HUES64 (cell line): Measurements from ENCODE around the gene TAF4B. TPM values are rescaled to one million over a fixed set of nuclear protein-coding genes. Genes with fewer than 3 reads are reported as not detected.
"Not testable (repeated sequence)": the region's sequence is repeated elsewhere in the genome, so short reads cannot be mapped to it uniquely, and the experiment has no call there.

Experiments used
- H3K27ac ChIP-seq: 2 replicates; pipeline ENCODE4 v1.7.0; 2013; ENCODE audit warnings: low read depth, low read length, inconsistent platforms
- H3K27me3 ChIP-seq: 2 replicates; pipeline ENCODE4 v1.6.1; 2013; ENCODE audit warnings: mild to moderate bottlenecking, low read length; ENCODE audit not compliant: insufficient read depth
- H3K36me3 ChIP-seq: 2 replicates; pipeline ENCODE4 v1.6.1; 2013; ENCODE audit warnings: mild to moderate bottlenecking, low read length; ENCODE audit not compliant: insufficient read depth
- H3K4me1 ChIP-seq: 2 replicates; pipeline ENCODE4 v1.6.1; 2013; ENCODE audit warnings: mild to moderate bottlenecking, low read length, moderate library complexity; ENCODE audit not compliant: insufficient read depth
- H3K4me3 ChIP-seq: 2 replicates; pipeline ENCODE4 v1.5.1; 2013; ENCODE audit warnings: mild to moderate bottlenecking, low read length, moderate library complexity
- H3K9ac ChIP-seq: 2 replicates; pipeline ENCODE4 v1.6.1; 2013; ENCODE audit warnings: mild to moderate bottlenecking, low read depth, low read length
- H3K9me3 ChIP-seq: 2 replicates; pipeline ENCODE4 v1.6.1; 2013; ENCODE audit warnings: low read depth, low read length; ENCODE audit not compliant: insufficient read depth
- WGBS: fragments of 150-250, 120-280 bp; methylation state at CpG from one replicate; pipeline ENCODE4 v1.1.7; 2013; ENCODE audit warnings: missing lambda C conversion rate; 5-methylcytosine and 5-hydroxymethylcytosine counted together
- polyA plus RNA-seq, 2 experiments: library from polyadenylated mRNA; stranded (reverse); fragments of 50-300 nt; gene quantifications; one replicate each; pipeline ENCODE4 v1.2.3, GENCODE V29; 2013

TAF4B gene
- polyA plus RNA-seq (2013, experiment 1 of 2): 9.0 TPM
- 8.7 TPM for polyA plus RNA-seq (2013, experiment 2 of 2)

- Histone ChIP-seq H3K36me3 (no peaks in the 10 kb centered on the region), H3K4me3 (peak within 1 kb of the TSS; percentile 81), H3K9me3 (no peaks in the 10 kb centered on the region), H3K9ac (peak within 1 kb of the TSS; percentile 85), H3K4me1 (peaks cover 22% of the 10 kb centered on the region; the same call in 1 of the 2 replicates), H3K27me3 (peaks cover 11% of the 10 kb centered on the region), H3K27ac (peak within 1 kb of the TSS; percentile 58; the same call in 1 of the 2 replicates)
- under 1% methylated on average over 101 of the region's 101 CpGs for WGBS
These were observed at the start of gene TAF4B for GRCh38 chr18:26226229-26227050. TAF4B (plus strand) TSS chr18:26226445; CDS start chr18:26226934, 489 bp downstream.

GRCh38 chr18:26181343-26181826 lies 44.9 kb upstream of the TAF4B start:
- Histone ChIP-seq H3K4me1 (no peaks in the 10 kb centered on the region), H3K36me3 (no peaks in the 10 kb centered on the region), H3K4me3 (no peak overlapping the region), H3K27ac (no peak overlapping the region), H3K9me3 (no peaks in the 10 kb centered on the region), H3K9ac (no peak overlapping the region), H3K27me3 (no peaks in the 10 kb centered on the region)
- WGBS: 97% methylated on average over 7 of the region's 7 CpGs

GRCh38 chr18:26183395-26184112 lies 42.7 kb upstream of the TAF4B start:
- Histone ChIP-seq H3K4me3 (no peak overlapping the region), H3K27ac (no peak overlapping the region), H3K4me1 (no peaks in the 10 kb centered on the region), H3K36me3 (no peaks in the 10 kb centered on the region), H3K9ac (no peak overlapping the region), H3K9me3 (no peaks in the 10 kb centered on the region), H3K27me3 (no peaks in the 10 kb centered on the region)

- H3K9ac ChIP-seq: no peak overlapping the region
- H3K4me3 ChIP-seq: no peak overlapping the region
- 75% methylated on average over 2 of the region's 2 CpGs for WGBS
- H3K9me3 ChIP-seq: no peaks in the 10 kb centered on the region
- no peaks in the 10 kb centered on the region for H3K4me1 ChIP-seq
- H3K27me3 ChIP-seq: no peaks in the 10 kb centered on the region
- H3K27ac ChIP-seq: no peak overlapping the region
- H3K36me3 ChIP-seq: no peaks in the 10 kb centered on the region
These were observed 41.0 kb upstream of the TAF4B start for GRCh38 chr18:26185267-26185666.

- 91% methylated on average over 8 of the region's 8 CpGs for WGBS
- H3K9ac ChIP-seq: no peak overlapping the region
- H3K4me3 ChIP-seq: no peak overlapping the region
- no peaks in the 10 kb centered on the region for H3K27me3 ChIP-seq
- H3K4me1 ChIP-seq: no peaks in the 10 kb centered on the region
- H3K36me3 ChIP-seq: no peaks in the 10 kb centered on the region
- no peaks in the 10 kb centered on the region for H3K9me3 ChIP-seq
- no peak overlapping the region for H3K27ac ChIP-seq
These were observed 35.7 kb upstream of the TAF4B start for GRCh38 chr18:26190506-26190905.

GRCh38 chr18:26192233-26192632 lies 34.0 kb upstream of the TAF4B start:
- no CpG with 5 or more reads among the region's 1 CpG for WGBS
- no peak overlapping the region for H3K9ac ChIP-seq
- H3K36me3 ChIP-seq: no peaks in the 10 kb centered on the region
- no peak overlapping the region for H3K4me3 ChIP-seq
- no peaks in the 10 kb centered on the region for H3K4me1 ChIP-seq
- H3K27me3 ChIP-seq: no peaks in the 10 kb centered on the region
- no peak overlapping the region for H3K27ac ChIP-seq
- no peaks in the 10 kb centered on the region for H3K9me3 ChIP-seq

- Histone ChIP-seq H3K27me3 (no peaks in the 10 kb centered on the region), H3K4me3 (no peak overlapping the region), H3K9me3 (0 out of 2 replicates have a peak, but pooled peaks cover 3% of the 10 kb centered on the region), H3K27ac (no peak overlapping the region), H3K36me3 (no peaks in the 10 kb centered on the region), H3K4me1 (no peaks in the 10 kb centered on the region), H3K9ac (no peak overlapping the region)
- WGBS: 96% methylated on average over 3 of the region's 3 CpGs
These were observed 29.6 kb upstream of the TAF4B start for GRCh38 chr18:26196605-26197004.

GRCh38 chr18:26202001-26202400 lies 24.2 kb upstream of the TAF4B start:
- not testable (repeated sequence) for H3K9ac ChIP-seq, H3K4me3 ChIP-seq, H3K9me3 ChIP-seq, H3K36me3 ChIP-seq, H3K27ac ChIP-seq, H3K4me1 ChIP-seq, H3K27me3 ChIP-seq
- 89% methylated on average over 8 of the region's 9 CpGs for WGBS

- H3K27ac ChIP-seq: no peak overlapping the region
- 100% methylated on average over 1 of the region's 1 CpG for WGBS
- H3K9me3 ChIP-seq: 0 out of 2 replicates have a peak, but pooled peaks cover 3% of the 10 kb centered on the region
- no peaks in the 10 kb centered on the region for H3K27me3 ChIP-seq
- no peaks in the 10 kb centered on the region for H3K4me1 ChIP-seq
- no peaks in the 10 kb centered on the region for H3K36me3 ChIP-seq
- H3K4me3 ChIP-seq: no peak overlapping the region
- no peak overlapping the region for H3K9ac ChIP-seq
These were observed 20.9 kb upstream of the TAF4B start for GRCh38 chr18:26205318-26205717.

- no peaks in the 10 kb centered on the region for H3K4me1 ChIP-seq
- H3K27ac ChIP-seq: no peak overlapping the region
- H3K4me3 ChIP-seq: no peak overlapping the region
- H3K27me3 ChIP-seq: no peaks in the 10 kb centered on the region
- no peaks in the 10 kb centered on the region for H3K36me3 ChIP-seq
- no peaks in the 10 kb centered on the region for H3K9me3 ChIP-seq
- no peak overlapping the region for H3K9ac ChIP-seq
- 92% methylated on average over 1 of the region's 2 CpGs for WGBS
These were observed 19.8 kb upstream of the TAF4B start for GRCh38 chr18:26206488-26206887.

GRCh38 chr18:26207937-26208336 lies 18.3 kb upstream of the TAF4B start:
- WGBS: 93% methylated on average over 3 of the region's 3 CpGs

More at GRCh38 chr18:26207937-26208336, 18.3 kb upstream of the TAF4B start:
- H3K36me3 ChIP-seq: no peaks in the 10 kb centered on the region
- no peak overlapping the region for H3K4me3 ChIP-seq
- no peak overlapping the region for H3K9ac ChIP-seq
- no peak overlapping the region for H3K27ac ChIP-seq
- no peaks in the 10 kb centered on the region for H3K9me3 ChIP-seq
- H3K27me3 ChIP-seq: no peaks in the 10 kb centered on the region
- H3K4me1 ChIP-seq: no peaks in the 10 kb centered on the region
